HCT116 (cell line): ENCODE data around the gene CYB561A3. TPM values are rescaled to one million over a fixed set of nuclear protein-coding genes. Genes with fewer than 3 reads are reported as not detected.

Source experiments
- ATAC-seq: fragments of 200-7000 bp; cut with Tn5 transposase; 2 replicates; pipeline ENCODE4 v1.9.1; 2020; ENCODE audit warnings: mild to moderate bottlenecking, moderate library complexity
- BruUV-seq: library from RNA; stranded (reverse); fragments of 400-500 nt; replicated peaks from 2 replicates; lab custom pipeline; 2021; lab: Mats Ljungman, UMichigan
- CTCF ChIA-PET: fragments of 300-600 bp; sonication (Branson Sonifier 250); formaldehyde crosslinking; loops from one replicate; lab custom pipeline; 2021; ENCODE audit warnings: antibody characterized with exemption; lab: Charles Lee
- POLR2A ChIA-PET: fragments of 300-600, 350-600 bp; sonication (Branson Sonifier 250); formaldehyde crosslinking; loops from one replicate; lab custom pipeline; 2021; ENCODE audit warnings: antibody characterized with exemption; lab: Charles Lee
- RAD21 ChIA-PET, 2 experiments: fragments of 300-600 bp; sonication (Branson Sonifier 250); formaldehyde crosslinking; loops; one replicate each; lab custom pipeline; 2023; ENCODE audit warnings: low total read pairs in 2 of 2; ENCODE audit not compliant: uncharacterized antibody in 2 of 2, unreplicated experiment in 2 of 2, low non-redundant PET in 1 of 2; lab: Charles Lee
- DNase-seq: peaks from one replicate; pipeline ENCODE4 v3.0.0-alpha.2; 2010; ENCODE audit warnings: low read depth, low spot score
- H2AFZ ChIP-seq: fragments of 200-600 bp; shearing (Covaris generic), sonication (generic); 2 replicates; pipeline ENCODE4 v1.6.1; 2017; ENCODE audit warnings: low read depth, mixed run types, mixed read lengths, antibody characterized with exemption, low read length; ENCODE audit not compliant: poor library complexity, severe bottlenecking
- H3K27ac ChIP-seq: 2 replicates; pipeline ENCODE4 v1.5.1; 2012; ENCODE audit warnings: low read depth, low read length
- H3K27me3 ChIP-seq: fragments of 200-600 bp; sonication (generic); 2 replicates; pipeline ENCODE4 v1.6.1; 2016; ENCODE audit warnings: mixed run types, low read length, mixed read lengths; ENCODE audit not compliant: insufficient read depth
- H3K36me3 ChIP-seq, 2 experiments: fragments of 200-500 bp in 1 of 2; fragments of 200-600 bp in 1 of 2; sonication (Bioruptor generic) in 1 of 2; sonication (generic) in 1 of 2; 2 replicates each; pipeline versions ENCODE4 v1.5.1 to v1.6.1; 2014 to 2016; ENCODE audit warnings: low read length in 2 of 2, inconsistent platforms in 1 of 2, mixed read lengths in 1 of 2, mixed run types in 1 of 2; ENCODE audit not compliant: insufficient read depth in 2 of 2, control insufficient read depth in 1 of 2
- H3K4me1 ChIP-seq, 2 experiments: fragments of 200-600 bp in 1 of 2; sonication (generic) in 1 of 2; 2 replicates each; pipeline versions ENCODE4 v1.5.1 to v1.6.1; 2012 to 2017; ENCODE audit warnings: low read length in 2 of 2, inconsistent platforms in 1 of 2, mild to moderate bottlenecking in 1 of 2, mixed read lengths in 1 of 2, mixed run types in 1 of 2, moderate library complexity in 1 of 2; ENCODE audit not compliant: insufficient read depth in 2 of 2, control insufficient read depth in 1 of 2
- H3K4me2 ChIP-seq: fragments of 200-600 bp; sonication (generic); 2 replicates; pipeline ENCODE4 v1.6.1; 2017; ENCODE audit warnings: mixed run types, low read length, mixed read lengths
- H3K4me3 ChIP-seq, 2 experiments: fragments of 200-600 bp in 1 of 2; sonication (generic) in 1 of 2; replicated peaks in 1 of 2; 2 replicates each; pipeline ENCODE4 v1.5.1; 2011 to 2016; ENCODE audit warnings: low read length in 2 of 2, control low read depth in 1 of 2, low read depth in 1 of 2, mild to moderate bottlenecking in 1 of 2, mixed read lengths in 1 of 2, mixed run types in 1 of 2
- H3K79me2 ChIP-seq: fragments of 200-600 bp; sonication (generic); 2 replicates; pipeline ENCODE4 v1.6.1; 2017; ENCODE audit warnings: mild to moderate bottlenecking, mixed run types, low read length, moderate library complexity, mixed read lengths; ENCODE audit not compliant: insufficient read depth
- H3K9ac ChIP-seq: fragments of 200-600 bp; sonication (generic); 2 replicates; pipeline ENCODE4 v1.6.1; 2016; ENCODE audit warnings: low read length, mixed read lengths
- H3K9me2 ChIP-seq: fragments of 200-600 bp; sonication (generic), shearing (Covaris generic); 2 replicates; pipeline ENCODE4 v1.6.1; 2017; ENCODE audit warnings: mixed run types, mild to moderate bottlenecking, moderate library complexity; ENCODE audit not compliant: insufficient read depth
- H3K9me3 ChIP-seq, 2 experiments: fragments of 200-500 bp in 1 of 2; fragments of 200-600 bp in 1 of 2; sonication (Bioruptor generic) in 1 of 2; sonication (generic) in 1 of 2; 2 replicates each; pipeline ENCODE4 v1.6.1; 2014 to 2017; ENCODE audit warnings: low read length in 2 of 2, mixed read lengths in 2 of 2, inconsistent platforms in 1 of 2, low read depth in 1 of 2, mild to moderate bottlenecking in 1 of 2, mixed run types in 1 of 2, moderate library complexity in 1 of 2; ENCODE audit not compliant: control insufficient read depth in 1 of 2, insufficient read depth in 1 of 2
- H4K20me1 ChIP-seq: fragments of 200-600 bp; sonication (generic), shearing (Covaris generic); 2 replicates; pipeline ENCODE4 v1.6.1; 2017; ENCODE audit warnings: mixed run types, mild to moderate bottlenecking, moderate library complexity; ENCODE audit not compliant: insufficient read depth
- CBX3 ChIP-seq: IDR thresholded peaks from 2 replicates; pipeline ENCODE4 v1.6.1; 2012; ENCODE audit warnings: low read depth
- CEBPB ChIP-seq: IDR thresholded peaks from 2 replicates; pipeline ENCODE4 v1.6.1; 2012; ENCODE audit warnings: low read depth
- EGR1 ChIP-seq: IDR thresholded peaks from 2 replicates; pipeline ENCODE4 v1.6.1; 2012; ENCODE audit warnings: low read depth
- ELF1 ChIP-seq: IDR thresholded peaks from 2 replicates; pipeline ENCODE4 v1.6.1; 2012; ENCODE audit warnings: low read depth, borderline replicate concordance
- FOSL1 ChIP-seq: IDR thresholded peaks from 2 replicates; pipeline ENCODE4 v1.6.1; 2012; ENCODE audit warnings: low read depth
- JUND ChIP-seq: IDR thresholded peaks from 2 replicates; pipeline ENCODE4 v1.6.1; 2012
- RAD21 ChIP-seq: IDR thresholded peaks from 2 replicates; pipeline ENCODE4 v1.6.1; 2012; ENCODE audit warnings: low read depth, mild to moderate bottlenecking
- SRF ChIP-seq: IDR thresholded peaks from 2 replicates; pipeline ENCODE4 v1.6.1; 2012; ENCODE audit warnings: low read depth
- TCF7L2 ChIP-seq: IDR thresholded peaks from 2 replicates; pipeline ENCODE4 v1.7.0; 2011; ENCODE audit warnings: borderline replicate concordance, inconsistent platforms; ENCODE audit not compliant: insufficient read depth, insufficient read length; ENCODE audit errors: extremely low read depth
- YY1 ChIP-seq: IDR thresholded peaks from 2 replicates; pipeline ENCODE4 v1.6.1; 2011; ENCODE audit warnings: low read length, low read depth, moderate library complexity, mild to moderate bottlenecking; ENCODE audit not compliant: insufficient replicate concordance; ENCODE audit errors: extremely low read depth
- ZFX ChIP-seq: fragments of 450-650 bp; IDR thresholded peaks from 2 replicates; pipeline ENCODE4 v1.6.1; 2017
- ZNF274 ChIP-seq: fragments of 200-500 bp; sonication (Bioruptor generic); IDR thresholded peaks from 2 replicates; pipeline ENCODE4 v1.6.1; 2014; ENCODE audit warnings: mild to moderate bottlenecking, low read depth, low read length, inconsistent platforms
- intact Hi-C: fragments of 100-400 bp; cut with micrococcal nuclease; formaldehyde crosslinking; loops from 2 replicates; pipeline ENCODE4 v1.10.0; 2022
- total RNA-seq: library from RNA; stranded (reverse); gene quantifications from one replicate; pipeline ENCODE4 v1.2.1, GENCODE V29; 2021; ENCODE audit not compliant: unreplicated experiment
- TF ChIP-seq, protein P1 (sequence below): IDR thresholded peaks from 2 replicates; pipeline ENCODE4 v1.6.1; 2012; ENCODE audit warnings: low read depth
- TF ChIP-seq, protein P2 (sequence below): IDR thresholded peaks from 2 replicates; pipeline ENCODE4 v1.6.1; 2011; ENCODE audit warnings: mild to moderate bottlenecking, low read length, moderate library complexity; ENCODE audit not compliant: insufficient replicate concordance; ENCODE audit errors: extremely low read depth
- TF ChIP-seq, protein P3 (sequence below): IDR thresholded peaks from 2 replicates; pipeline ENCODE4 v1.6.1; 2012
- TF ChIP-seq, protein P4 (sequence below): IDR thresholded peaks from 2 replicates; pipeline ENCODE4 v1.6.1; 2012

CYB561A3 gene
- total RNA-seq, 1 experiment from 2014 or later, result 34.1 TPM

DNA sequence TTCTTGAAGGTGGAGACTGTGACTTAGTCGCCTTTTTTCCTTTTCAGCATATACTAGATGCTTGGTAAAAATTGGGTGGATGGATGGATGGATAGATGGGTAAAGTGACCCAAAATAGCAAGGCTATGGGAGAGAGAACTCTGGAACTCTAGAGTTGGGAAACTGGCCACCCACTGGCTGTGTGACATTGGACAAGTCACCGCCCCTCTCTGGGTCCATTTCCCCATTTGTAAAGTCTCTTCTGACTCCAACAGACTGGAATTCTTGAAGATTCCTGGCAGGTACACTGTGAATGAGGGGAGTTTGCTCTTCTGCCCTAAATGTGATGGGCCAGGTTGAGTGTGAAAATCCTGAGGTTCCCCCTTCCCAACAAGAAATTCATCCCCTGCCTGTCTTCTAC lies 20.7 kb downstream of the CYB561A3 start:
- H2AFZ ChIP-seq, result no peak overlapping the region
- DNase-seq (no peak), ATAC-seq (no peak)
- TF ChIP-seq CBX3 (no peak), SRF (no peak), FOSL1 (no peak), RAD21 (no peak), JUND (no peak), CEBPB (no peak), TCF7L2 (no peak), ZNF274 (no peak), ZFX (no peak), YY1 (no peak), ELF1 (no peak), EGR1 (no peak)
- TF ChIP-seq, protein P1, sequence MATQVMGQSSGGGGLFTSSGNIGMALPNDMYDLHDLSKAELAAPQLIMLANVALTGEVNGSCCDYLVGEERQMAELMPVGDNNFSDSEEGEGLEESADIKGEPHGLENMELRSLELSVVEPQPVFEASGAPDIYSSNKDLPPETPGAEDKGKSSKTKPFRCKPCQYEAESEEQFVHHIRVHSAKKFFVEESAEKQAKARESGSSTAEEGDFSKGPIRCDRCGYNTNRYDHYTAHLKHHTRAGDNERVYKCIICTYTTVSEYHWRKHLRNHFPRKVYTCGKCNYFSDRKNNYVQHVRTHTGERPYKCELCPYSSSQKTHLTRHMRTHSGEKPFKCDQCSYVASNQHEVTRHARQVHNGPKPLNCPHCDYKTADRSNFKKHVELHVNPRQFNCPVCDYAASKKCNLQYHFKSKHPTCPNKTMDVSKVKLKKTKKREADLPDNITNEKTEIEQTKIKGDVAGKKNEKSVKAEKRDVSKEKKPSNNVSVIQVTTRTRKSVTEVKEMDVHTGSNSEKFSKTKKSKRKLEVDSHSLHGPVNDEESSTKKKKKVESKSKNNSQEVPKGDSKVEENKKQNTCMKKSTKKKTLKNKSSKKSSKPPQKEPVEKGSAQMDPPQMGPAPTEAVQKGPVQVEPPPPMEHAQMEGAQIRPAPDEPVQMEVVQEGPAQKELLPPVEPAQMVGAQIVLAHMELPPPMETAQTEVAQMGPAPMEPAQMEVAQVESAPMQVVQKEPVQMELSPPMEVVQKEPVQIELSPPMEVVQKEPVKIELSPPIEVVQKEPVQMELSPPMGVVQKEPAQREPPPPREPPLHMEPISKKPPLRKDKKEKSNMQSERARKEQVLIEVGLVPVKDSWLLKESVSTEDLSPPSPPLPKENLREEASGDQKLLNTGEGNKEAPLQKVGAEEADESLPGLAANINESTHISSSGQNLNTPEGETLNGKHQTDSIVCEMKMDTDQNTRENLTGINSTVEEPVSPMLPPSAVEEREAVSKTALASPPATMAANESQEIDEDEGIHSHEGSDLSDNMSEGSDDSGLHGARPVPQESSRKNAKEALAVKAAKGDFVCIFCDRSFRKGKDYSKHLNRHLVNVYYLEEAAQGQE, result no peak
- TF ChIP-seq, protein P2, sequence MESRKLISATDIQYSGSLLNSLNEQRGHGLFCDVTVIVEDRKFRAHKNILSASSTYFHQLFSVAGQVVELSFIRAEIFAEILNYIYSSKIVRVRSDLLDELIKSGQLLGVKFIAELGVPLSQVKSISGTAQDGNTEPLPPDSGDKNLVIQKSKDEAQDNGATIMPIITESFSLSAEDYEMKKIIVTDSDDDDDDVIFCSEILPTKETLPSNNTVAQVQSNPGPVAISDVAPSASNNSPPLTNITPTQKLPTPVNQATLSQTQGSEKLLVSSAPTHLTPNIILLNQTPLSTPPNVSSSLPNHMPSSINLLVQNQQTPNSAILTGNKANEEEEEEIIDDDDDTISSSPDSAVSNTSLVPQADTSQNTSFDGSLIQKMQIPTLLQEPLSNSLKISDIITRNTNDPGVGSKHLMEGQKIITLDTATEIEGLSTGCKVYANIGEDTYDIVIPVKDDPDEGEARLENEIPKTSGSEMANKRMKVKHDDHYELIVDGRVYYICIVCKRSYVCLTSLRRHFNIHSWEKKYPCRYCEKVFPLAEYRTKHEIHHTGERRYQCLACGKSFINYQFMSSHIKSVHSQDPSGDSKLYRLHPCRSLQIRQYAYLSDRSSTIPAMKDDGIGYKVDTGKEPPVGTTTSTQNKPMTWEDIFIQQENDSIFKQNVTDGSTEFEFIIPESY, result no peak
- TF ChIP-seq, protein P3, sequence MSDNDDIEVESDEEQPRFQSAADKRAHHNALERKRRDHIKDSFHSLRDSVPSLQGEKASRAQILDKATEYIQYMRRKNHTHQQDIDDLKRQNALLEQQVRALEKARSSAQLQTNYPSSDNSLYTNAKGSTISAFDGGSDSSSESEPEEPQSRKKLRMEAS, result no peak
- TF ChIP-seq, protein P4, sequence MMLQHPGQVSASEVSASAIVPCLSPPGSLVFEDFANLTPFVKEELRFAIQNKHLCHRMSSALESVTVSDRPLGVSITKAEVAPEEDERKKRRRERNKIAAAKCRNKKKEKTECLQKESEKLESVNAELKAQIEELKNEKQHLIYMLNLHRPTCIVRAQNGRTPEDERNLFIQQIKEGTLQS, result no peak
- H3K4me1 ChIP-seq, result peaks cover 0 to 7% of the 10 kb centered on the region in 2 experiments; a peak in 2 of 4 replicates
- H3K9ac ChIP-seq, result no peak overlapping the region
- H3K9me3 ChIP-seq, result no peaks in the 10 kb centered on the region
- H3K27ac ChIP-seq, result no peak overlapping the region
- no peak overlapping the region for H3K4me3 ChIP-seq
- H3K36me3 ChIP-seq, result peaks cover 10 to 11% of the 10 kb centered on the region in 2 experiments; a peak in 3 of 4 replicates
- H3K79me2 ChIP-seq, result no peaks in the 10 kb centered on the region
- ChIA-PET POLR2A (no interaction called here), RAD21 (no interaction called here), CTCF (no interaction called here)
- no peaks in the 10 kb centered on the region for H4K20me1 ChIP-seq
- H3K9me2 ChIP-seq, result no peaks in the 10 kb centered on the region
- H3K4me2 ChIP-seq, result no peak overlapping the region
- intact Hi-C loops, result no loop called here
- H3K27me3 ChIP-seq, result no peaks in the 10 kb centered on the region
- no TSS peak for BruUV-seq
